ENCODE data around the gene PKNOX2.

DNA sequence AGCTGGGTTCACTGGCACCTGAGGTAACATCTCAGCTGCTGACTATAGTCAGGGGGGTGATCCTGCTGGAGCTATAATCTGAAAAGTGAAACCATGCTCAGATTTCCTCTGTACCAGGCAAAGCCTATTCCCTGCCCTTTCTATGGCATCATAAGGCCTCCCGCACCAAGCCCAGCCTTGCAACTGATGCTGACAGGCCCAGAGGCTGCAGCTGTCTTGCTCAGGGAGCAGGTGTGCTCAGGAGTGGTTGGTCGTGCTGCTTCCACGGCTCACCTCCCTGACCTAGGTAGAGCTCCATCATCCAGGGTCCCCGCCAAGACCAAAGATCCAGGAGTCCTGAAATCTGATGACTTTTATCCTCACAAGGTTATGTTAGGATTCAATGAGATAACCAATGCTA, 209.8 kb downstream of the PKNOX2 start:
- TF ChIP-seq, protein P1, sequence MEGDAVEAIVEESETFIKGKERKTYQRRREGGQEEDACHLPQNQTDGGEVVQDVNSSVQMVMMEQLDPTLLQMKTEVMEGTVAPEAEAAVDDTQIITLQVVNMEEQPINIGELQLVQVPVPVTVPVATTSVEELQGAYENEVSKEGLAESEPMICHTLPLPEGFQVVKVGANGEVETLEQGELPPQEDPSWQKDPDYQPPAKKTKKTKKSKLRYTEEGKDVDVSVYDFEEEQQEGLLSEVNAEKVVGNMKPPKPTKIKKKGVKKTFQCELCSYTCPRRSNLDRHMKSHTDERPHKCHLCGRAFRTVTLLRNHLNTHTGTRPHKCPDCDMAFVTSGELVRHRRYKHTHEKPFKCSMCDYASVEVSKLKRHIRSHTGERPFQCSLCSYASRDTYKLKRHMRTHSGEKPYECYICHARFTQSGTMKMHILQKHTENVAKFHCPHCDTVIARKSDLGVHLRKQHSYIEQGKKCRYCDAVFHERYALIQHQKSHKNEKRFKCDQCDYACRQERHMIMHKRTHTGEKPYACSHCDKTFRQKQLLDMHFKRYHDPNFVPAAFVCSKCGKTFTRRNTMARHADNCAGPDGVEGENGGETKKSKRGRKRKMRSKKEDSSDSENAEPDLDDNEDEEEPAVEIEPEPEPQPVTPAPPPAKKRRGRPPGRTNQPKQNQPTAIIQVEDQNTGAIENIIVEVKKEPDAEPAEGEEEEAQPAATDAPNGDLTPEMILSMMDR (IDR thresholded peaks at IDR 0.05): no peak
- TF ChIP-seq, protein P2, sequence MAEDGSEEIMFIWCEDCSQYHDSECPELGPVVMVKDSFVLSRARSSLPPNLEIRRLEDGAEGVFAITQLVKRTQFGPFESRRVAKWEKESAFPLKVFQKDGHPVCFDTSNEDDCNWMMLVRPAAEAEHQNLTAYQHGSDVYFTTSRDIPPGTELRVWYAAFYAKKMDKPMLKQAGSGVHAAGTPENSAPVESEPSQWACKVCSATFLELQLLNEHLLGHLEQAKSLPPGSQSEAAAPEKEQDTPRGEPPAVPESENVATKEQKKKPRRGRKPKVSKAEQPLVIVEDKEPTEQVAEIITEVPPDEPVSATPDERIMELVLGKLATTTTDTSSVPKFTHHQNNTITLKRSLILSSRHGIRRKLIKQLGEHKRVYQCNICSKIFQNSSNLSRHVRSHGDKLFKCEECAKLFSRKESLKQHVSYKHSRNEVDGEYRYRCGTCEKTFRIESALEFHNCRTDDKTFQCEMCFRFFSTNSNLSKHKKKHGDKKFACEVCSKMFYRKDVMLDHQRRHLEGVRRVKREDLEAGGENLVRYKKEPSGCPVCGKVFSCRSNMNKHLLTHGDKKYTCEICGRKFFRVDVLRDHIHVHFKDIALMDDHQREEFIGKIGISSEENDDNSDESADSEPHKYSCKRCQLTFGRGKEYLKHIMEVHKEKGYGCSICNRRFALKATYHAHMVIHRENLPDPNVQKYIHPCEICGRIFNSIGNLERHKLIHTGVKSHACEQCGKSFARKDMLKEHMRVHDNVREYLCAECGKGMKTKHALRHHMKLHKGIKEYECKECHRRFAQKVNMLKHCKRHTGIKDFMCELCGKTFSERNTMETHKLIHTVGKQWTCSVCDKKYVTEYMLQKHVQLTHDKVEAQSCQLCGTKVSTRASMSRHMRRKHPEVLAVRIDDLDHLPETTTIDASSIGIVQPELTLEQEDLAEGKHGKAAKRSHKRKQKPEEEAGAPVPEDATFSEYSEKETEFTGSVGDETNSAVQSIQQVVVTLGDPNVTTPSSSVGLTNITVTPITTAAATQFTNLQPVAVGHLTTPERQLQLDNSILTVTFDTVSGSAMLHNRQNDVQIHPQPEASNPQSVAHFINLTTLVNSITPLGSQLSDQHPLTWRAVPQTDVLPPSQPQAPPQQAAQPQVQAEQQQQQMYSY (CRISPR knock-in tag; IDR thresholded peaks at IDR 0.05): no peak
- no peak for TF ChIP-seq NR2C2 (CRISPR knock-in tag; IDR thresholded peaks at IDR 0.05)
- no peak for TF ChIP-seq SMAD3 (CRISPR knock-in tag; IDR thresholded peaks at IDR 0.05; ENCODE audit: borderline replicate concordance)
- TF ChIP-seq ZNF121 (CRISPR knock-in tag; IDR thresholded peaks at IDR 0.05): no peak
- TF ChIP-seq ETV6 (CRISPR knock-in tag; IDR thresholded peaks at IDR 0.05): no peak
- TF ChIP-seq, protein P3, sequence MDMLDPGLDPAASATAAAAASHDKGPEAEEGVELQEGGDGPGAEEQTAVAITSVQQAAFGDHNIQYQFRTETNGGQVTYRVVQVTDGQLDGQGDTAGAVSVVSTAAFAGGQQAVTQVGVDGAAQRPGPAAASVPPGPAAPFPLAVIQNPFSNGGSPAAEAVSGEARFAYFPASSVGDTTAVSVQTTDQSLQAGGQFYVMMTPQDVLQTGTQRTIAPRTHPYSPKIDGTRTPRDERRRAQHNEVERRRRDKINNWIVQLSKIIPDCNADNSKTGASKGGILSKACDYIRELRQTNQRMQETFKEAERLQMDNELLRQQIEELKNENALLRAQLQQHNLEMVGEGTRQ (CRISPR knock-in tag; IDR thresholded peaks at IDR 0.05): no peak
- TF ChIP-seq NR3C1 (CRISPR knock-in tag; conservative IDR thresholded peaks at IDR 0.05; ENCODE audit: low read depth): no peak
- no peak for TF ChIP-seq GABPB1 (CRISPR knock-in tag; IDR thresholded peaks at IDR 0.05)

Measured in WTC11 (cell line).